GM12878 (cell line): ENCODE measurements around the gene TAF4. TPM values are rescaled to one million over a fixed set of nuclear protein-coding genes. Genes with fewer than 3 reads are reported as not detected.

Experiments used
- ATAC-seq: fragments of 200-7000 bp; cut with Tn5 transposase; 3 replicates; pipeline ENCODE4 v1.9.1; 2020; ENCODE audit warnings: mild to moderate bottlenecking, moderate library complexity
- BruUV-seq: library from RNA; stranded (reverse); fragments of 400-500 nt; replicated peaks from 2 replicates; lab custom pipeline; 2021; lab: Mats Ljungman, UMichigan
- CTCF ChIA-PET: fragments of 300-600 bp; sonication (Branson Sonifier 250); formaldehyde crosslinking; extraction: SDS; loops from one replicate; lab custom pipeline; 2021; ENCODE audit warnings: inconsistent platforms; lab: Yijun Ruan, JAX
- POLR2A ChIA-PET: fragments of 350-600 bp; formaldehyde crosslinking; extraction: SDS; loops from one replicate; lab custom pipeline; 2021; ENCODE audit warnings: inconsistent platforms; lab: Charles Lee
- RAD21 ChIA-PET: fragments of 300-600 bp; sonication (Branson Sonifier 250); formaldehyde crosslinking; loops from one replicate; lab custom pipeline; 2023; ENCODE audit warnings: antibody characterized with exemption; ENCODE audit not compliant: unreplicated experiment; lab: Charles Lee
- SMC1A ChIA-PET: fragments of 300-600 bp; sonication (Branson Sonifier 250); formaldehyde crosslinking; loops from one replicate; lab custom pipeline; 2023; ENCODE audit not compliant: unreplicated experiment, uncharacterized antibody; lab: Charles Lee
- DNase-seq: peaks from one replicate; pipeline ENCODE4 v3.0.0-alpha.2; 2011; ENCODE audit warnings: low read depth, low spot score
- FAIRE-seq: peaks from 3 replicates; lab custom pipeline; 2011; peaks lifted over from hg19 to GRCh38; lab: Jason Lieb, UNC
- H2AFZ ChIP-seq: 2 replicates; pipeline ENCODE4 v1.6.0; 2011; ENCODE audit warnings: low read depth, low read length, control low read depth; ENCODE audit not compliant: control insufficient read depth
- H3K27ac ChIP-seq: 2 replicates; pipeline ENCODE4 v1.5.1; 2011; ENCODE audit warnings: control low read depth; ENCODE audit not compliant: control insufficient read depth, insufficient read depth
- H3K27me3 ChIP-seq, 2 experiments: replicated peaks in 1 of 2; 2 replicates each; pipeline versions ENCODE4 v1.6.0 to v1.6.1; 2011; ENCODE audit warnings: low read length in 1 of 2; ENCODE audit not compliant: control insufficient read depth in 2 of 2, insufficient read depth in 2 of 2
- H3K36me3 ChIP-seq, 2 experiments: 2 replicates each; pipeline ENCODE4 v1.5.1; 2011; ENCODE audit warnings: low read length in 1 of 2; ENCODE audit not compliant: control insufficient read depth in 2 of 2, insufficient read depth in 2 of 2
- H3K4me1 ChIP-seq: 2 replicates; pipeline ENCODE4 v1.6.1; 2011; ENCODE audit warnings: mild to moderate bottlenecking, low read length, moderate library complexity, mixed read lengths; ENCODE audit not compliant: control insufficient read depth, insufficient read depth
- H3K4me2 ChIP-seq: 2 replicates; pipeline ENCODE4 v1.6.0; 2011; ENCODE audit warnings: control low read depth; ENCODE audit not compliant: control insufficient read depth, insufficient read depth
- H3K4me3 ChIP-seq: fragments of 200-600 bp; sonication (generic); 2 replicates; pipeline ENCODE4 v1.5.1; 2016
- H3K79me2 ChIP-seq: 2 replicates; pipeline ENCODE4 v1.6.0; 2011; ENCODE audit warnings: low read length; ENCODE audit not compliant: control insufficient read depth, insufficient read depth
- H3K9ac ChIP-seq: 2 replicates; pipeline ENCODE4 v1.8.0; 2011; ENCODE audit warnings: low read length, control low read depth, mixed read lengths; ENCODE audit not compliant: control insufficient read depth, insufficient read depth
- H3K9me3 ChIP-seq: replicated peaks from 3 replicates; pipeline ENCODE4 v1.5.1; 2011; ENCODE audit warnings: mild to moderate bottlenecking, low read length; ENCODE audit not compliant: control insufficient read depth, insufficient read depth
- H4K20me1 ChIP-seq: 2 replicates; pipeline ENCODE4 v1.6.0; 2011; ENCODE audit not compliant: control insufficient read depth, insufficient read depth
- ATF3 ChIP-seq: IDR thresholded peaks from 2 replicates; pipeline ENCODE4 v1.6.1; 2011; ENCODE audit warnings: low read depth, mild to moderate bottlenecking, low read length, moderate library complexity, borderline replicate concordance; ENCODE audit errors: extremely low read depth
- E2F4 ChIP-seq: IDR thresholded peaks from 2 replicates; pipeline ENCODE4 v1.6.1; 2012; ENCODE audit warnings: low read depth, low read length, improper control_type of control experiment
- HDAC2 ChIP-seq: fragments of 200-600 bp; sonication (generic); IDR thresholded peaks from 2 replicates; pipeline ENCODE4 v1.6.1; 2017
- IKZF2 ChIP-seq, 2 experiments: fragments of 450-650 bp; IDR thresholded peaks; 2 replicates each; pipeline ENCODE4 v1.6.1; 2017; ENCODE audit warnings: mild to moderate bottlenecking in 2 of 2, moderate library complexity in 2 of 2
- NFXL1 ChIP-seq: fragments of 450-650 bp; IDR thresholded peaks from 2 replicates; pipeline ENCODE4 v1.6.1; 2017; ENCODE audit warnings: antibody characterized with exemption, mild to moderate bottlenecking, borderline replicate concordance
- NR2C2 ChIP-seq: IDR thresholded peaks from 2 replicates; pipeline ENCODE4 v1.6.1; 2011; ENCODE audit warnings: borderline replicate concordance, low read depth; ENCODE audit not compliant: control insufficient read depth, insufficient read length
- RCOR1 ChIP-seq: conservative IDR thresholded peaks from 2 replicates; pipeline ENCODE4 v1.6.1; 2012; ENCODE audit warnings: low read depth, low read length, improper control_type of control experiment
- RFX5 ChIP-seq: IDR thresholded peaks from 2 replicates; pipeline ENCODE4 v1.6.1; 2011; ENCODE audit warnings: low read depth, low read length, improper control_type of control experiment
- USF1 ChIP-seq: IDR thresholded peaks from 2 replicates; pipeline ENCODE4 v1.6.1; 2011; ENCODE audit warnings: borderline replicate concordance, low read depth, mild to moderate bottlenecking, moderate library complexity, mixed read lengths, low read length; ENCODE audit not compliant: insufficient read depth; ENCODE audit errors: extremely low read length
- ZBTB11 ChIP-seq: fragments of 450-650 bp; formaldehyde crosslinking; IDR thresholded peaks from 2 replicates; pipeline ENCODE4 v1.5.0; 2022; ENCODE audit warnings: mild to moderate bottlenecking, missing genetic modification characterization
- ZBTB33 ChIP-seq: fragments of 450-650 bp; IDR thresholded peaks from 2 replicates; pipeline ENCODE4 v1.6.1; 2017; ENCODE audit warnings: mild to moderate bottlenecking
- WGBS: methylation state at CpG from one replicate; pipeline ENCODE4 v1.1.6; 2016; ENCODE audit warnings: low lambda C conversion rate; ENCODE audit not compliant: insufficient replicate concordance, insufficient coverage; ENCODE audit errors: missing lambda C conversion rate; 5-methylcytosine and 5-hydroxymethylcytosine counted together
- in situ Hi-C: fragments of 300-500 bp; cut with MboI; formaldehyde crosslinking; loops from 9 replicates; pipeline ENCODE4 v1.14.3; 2018; ENCODE audit warnings: mixed read lengths
- intact Hi-C: fragments of 100-400 bp; cut with micrococcal nuclease; formaldehyde crosslinking; loops from one replicate; pipeline ENCODE4 v1.14.2; 2022; ENCODE audit not compliant: unreplicated experiment
- polyA plus RNA-seq, 11 experiments: library from polyadenylated mRNA; depleted of rRNA in 4 of 11; unstranded in 6 of 11; stranded (reverse) in 5 of 11; fragments of >200 nt; fragmentation: Nextera tagmentation in 4 of 11; fragmentation: Illumina TruSeq in 1 of 11; extraction: Ambion mirVana in 4 of 11; extraction: Trizol in 1 of 11; gene quantifications; 1 replicate in 1 of 11; 2 replicates in 10 of 11; pipeline versions ENCODE4 v1.2.1 to v1.2.3, GENCODE V29; 2011 to 2016; ENCODE audit warnings: inconsistent platforms in 2 of 11, missing spikeins in 2 of 11, low read depth in 1 of 11
- total RNA-seq, 4 experiments: library from RNA; depleted of rRNA in 3 of 4; stranded (reverse); fragments of >200 nt in 3 of 4; fragmentation: Illumina TruSeq in 1 of 4; extraction: Trizol in 1 of 4; gene quantifications; 2 replicates each; pipeline versions ENCODE4 v1.2.1 to v1.2.3, GENCODE V29; 2013 to 2021

Gene TAF4
- total and polyA plus RNA-seq, 10 of the 15 experiments (the other 5 are each of a cell fraction or from before 2014, with no cell fraction given) = 0.39 to 16.9 (median 3.4) TPM

- Histone ChIP-seq H3K4me2 (no peak overlapping the region), H3K9ac (no peak overlapping the region), H3K9me3 (no peaks in the 10 kb centered on the region), H2AFZ (no peak overlapping the region), H3K27me3 (no peaks in the 10 kb centered on the region), H3K36me3 (peaks cover 0 to 4% of the 10 kb centered on the region in 2 experiments; a peak in 3 of 4 replicates), H3K79me2 (peaks cover 2% of the 10 kb centered on the region), H3K27ac (no peak overlapping the region), H4K20me1 (no peaks in the 10 kb centered on the region), H3K4me3 (no peak overlapping the region), H3K4me1 (no peaks in the 10 kb centered on the region)
- no TSS peak for BruUV-seq
- intact Hi-C loops = no loop called here
- TF ChIP-seq ZBTB33 (no peak), NR2C2 (no peak), USF1 (no peak), RFX5 (no peak), RCOR1 (no peak), ZBTB11 (CRISPR knock-in tag) (no peak), E2F4 (no peak), ATF3 (no peak), NFXL1 (no peak), HDAC2 (no peak), IKZF2 (IDR thresholded peaks at IDR 0.05) (no peak)
- no peak for FAIRE-seq
- ATAC-seq = no peak
- ChIA-PET RAD21 (no interaction called here), CTCF (no interaction called here), SMC1A (no interaction called here), POLR2A (no interaction called here)
- in situ Hi-C loops = no loop called here
- no peak for DNase-seq
- 97% methylated on average over 24 of the region's 24 CpGs for WGBS
These were observed 17.9 kb downstream of the TAF4 start for GRCh38 chr20:62047666-62048345.
